Progenitor cell of endocrine pancreas (in vitro differentiated cells): ENCODE measurements around the gene WDFY1. TPM values are rescaled to one million over a fixed set of nuclear protein-coding genes. Genes with fewer than 3 reads are reported as not detected.
"Not testable (repeated sequence)": the region's sequence is repeated elsewhere in the genome, so short reads cannot be mapped to it uniquely, and the experiment has no call there.

Source experiments
- DNase-seq: peaks from one replicate; pipeline ENCODE4 v3.0.0; 2021; ENCODE audit warnings: low spot score; ENCODE audit not compliant: unreplicated experiment
- H3K27ac Mint-ChIP-seq: 2 replicates; pipeline ENCODE4 v1.8.0; 2021; ENCODE audit warnings: mild to moderate bottlenecking, moderate library complexity, mixed read lengths
- H3K27me3 Mint-ChIP-seq: 2 replicates; pipeline ENCODE4 v1.8.0; 2021; ENCODE audit warnings: mixed read lengths
- H3K36me3 Mint-ChIP-seq: 2 replicates; pipeline ENCODE4 v1.8.0; 2022; ENCODE audit warnings: mixed read lengths; ENCODE audit not compliant: insufficient read depth
- H3K4me1 Mint-ChIP-seq: 2 replicates; pipeline ENCODE4 v1.8.0; 2021; ENCODE audit warnings: low read depth, mixed read lengths
- H3K4me3 Mint-ChIP-seq: 2 replicates; pipeline ENCODE4 v1.8.0; 2021; ENCODE audit warnings: low read depth, mild to moderate bottlenecking, moderate library complexity, mixed read lengths
- H3K9me3 Mint-ChIP-seq: 2 replicates; pipeline ENCODE4 v1.8.0; 2021; ENCODE audit warnings: low read depth, mixed read lengths
- total RNA-seq: library from RNA; stranded (reverse); gene quantifications from 2 replicates; pipeline ENCODE4 v1.2.1, GENCODE V29; 2021
- TF ChIP-seq, protein P1 (sequence below): fragments of 200-600 bp; sonication (generic); IDR thresholded peaks from one replicate; pipeline ENCODE4 v1.5.0; 2021; ENCODE audit warnings: antibody characterized with exemption, mild to moderate bottlenecking; ENCODE audit not compliant: unreplicated experiment

WDFY1 gene
- total RNA-seq, 1 donor from 2014 or later: 52.3 TPM

DNA sequence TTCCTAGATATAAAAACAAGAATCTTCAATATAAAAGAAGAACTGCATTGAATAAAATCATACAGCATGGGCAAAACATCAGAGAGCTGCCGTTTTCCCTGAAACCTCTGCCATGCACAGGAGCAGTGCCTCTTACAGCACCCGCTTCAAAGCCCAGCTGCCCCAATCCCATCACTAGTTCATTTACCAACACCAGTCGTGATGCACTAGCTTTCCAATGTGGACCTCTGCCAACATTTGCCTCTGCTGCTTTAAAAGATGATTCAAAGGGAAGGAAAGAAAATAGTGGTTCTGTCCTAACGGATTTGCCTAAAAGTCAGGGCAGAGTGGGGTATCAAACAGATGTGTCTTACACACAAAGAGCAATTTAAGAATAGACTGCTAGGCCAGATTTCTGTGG, 64.3 kb downstream of the WDFY1 start:
- TF ChIP-seq, protein P1, sequence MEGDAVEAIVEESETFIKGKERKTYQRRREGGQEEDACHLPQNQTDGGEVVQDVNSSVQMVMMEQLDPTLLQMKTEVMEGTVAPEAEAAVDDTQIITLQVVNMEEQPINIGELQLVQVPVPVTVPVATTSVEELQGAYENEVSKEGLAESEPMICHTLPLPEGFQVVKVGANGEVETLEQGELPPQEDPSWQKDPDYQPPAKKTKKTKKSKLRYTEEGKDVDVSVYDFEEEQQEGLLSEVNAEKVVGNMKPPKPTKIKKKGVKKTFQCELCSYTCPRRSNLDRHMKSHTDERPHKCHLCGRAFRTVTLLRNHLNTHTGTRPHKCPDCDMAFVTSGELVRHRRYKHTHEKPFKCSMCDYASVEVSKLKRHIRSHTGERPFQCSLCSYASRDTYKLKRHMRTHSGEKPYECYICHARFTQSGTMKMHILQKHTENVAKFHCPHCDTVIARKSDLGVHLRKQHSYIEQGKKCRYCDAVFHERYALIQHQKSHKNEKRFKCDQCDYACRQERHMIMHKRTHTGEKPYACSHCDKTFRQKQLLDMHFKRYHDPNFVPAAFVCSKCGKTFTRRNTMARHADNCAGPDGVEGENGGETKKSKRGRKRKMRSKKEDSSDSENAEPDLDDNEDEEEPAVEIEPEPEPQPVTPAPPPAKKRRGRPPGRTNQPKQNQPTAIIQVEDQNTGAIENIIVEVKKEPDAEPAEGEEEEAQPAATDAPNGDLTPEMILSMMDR: no peak
- Mint-ChIP-seq H3K4me1 (peaks cover 3% of the 10 kb centered on the region), H3K27ac (no peak overlapping the region), H3K9me3 (no peaks in the 10 kb centered on the region), H3K36me3 (peaks cover 24% of the 10 kb centered on the region), H3K27me3 (no peaks in the 10 kb centered on the region), H3K4me3 (no peak overlapping the region)
- no peak for DNase-seq

DNA sequence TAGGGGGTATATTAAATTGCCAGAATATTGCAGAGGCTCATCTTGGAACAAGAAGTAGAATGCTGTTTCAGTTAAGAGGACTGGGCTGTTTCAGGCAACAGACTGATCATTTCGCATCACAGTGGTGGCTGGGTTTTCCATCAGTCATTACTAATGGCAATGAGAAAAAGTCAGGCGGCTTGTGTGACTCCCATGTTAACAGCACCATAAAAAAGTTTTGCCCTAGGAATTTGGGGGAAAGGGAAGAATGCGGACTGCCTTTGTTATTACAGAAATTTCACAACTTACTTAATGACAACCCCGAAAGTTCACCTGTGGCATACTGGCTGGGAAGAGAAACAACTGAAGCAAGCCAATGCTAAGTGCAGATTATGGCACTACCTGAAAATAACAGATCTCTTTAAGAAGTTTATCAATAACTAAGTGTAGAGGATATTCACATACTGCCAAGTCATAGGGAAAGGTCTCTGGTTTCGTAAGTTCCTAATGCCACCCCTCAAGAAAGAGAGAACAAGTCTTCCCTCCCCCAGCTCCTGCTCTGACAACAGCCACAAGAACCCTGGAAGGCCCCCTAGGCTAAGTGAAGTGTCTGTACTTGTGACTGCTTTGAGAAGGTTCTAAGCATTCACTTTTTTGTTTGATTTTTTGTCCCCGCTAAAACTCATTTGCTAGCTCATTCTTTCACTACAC, 67.3 kb downstream of the WDFY1 start:
- Mint-ChIP-seq H3K27me3 (no peaks in the 10 kb centered on the region), H3K4me3 (no peak overlapping the region), H3K27ac (no peak overlapping the region), H3K36me3 (peaks cover 28% of the 10 kb centered on the region), H3K9me3 (no peaks in the 10 kb centered on the region), H3K4me1 (peaks cover 3% of the 10 kb centered on the region)
- TF ChIP-seq, protein P1: no peak
- no peak for DNase-seq

DNA sequence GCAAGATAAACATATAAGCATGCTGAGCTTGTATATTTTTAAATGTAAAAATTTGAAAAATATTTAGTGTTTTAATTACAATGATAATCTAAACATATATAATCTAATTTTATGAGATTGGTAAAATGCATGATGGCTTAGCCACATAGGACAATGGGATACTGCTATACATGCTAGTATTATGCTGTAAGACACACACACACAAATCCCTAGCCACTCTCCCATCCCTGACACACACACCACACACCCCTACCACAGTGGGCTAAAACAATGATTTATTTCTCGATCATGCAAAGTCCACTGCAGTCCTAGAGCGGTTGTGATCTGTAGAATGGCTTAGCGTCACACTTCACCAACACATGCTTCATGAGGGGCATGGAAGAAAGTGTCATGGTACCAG, 71.5 kb downstream of the WDFY1 start:
- H3K27ac Mint-ChIP-seq: no peak overlapping the region
- no peaks in the 10 kb centered on the region for H3K9me3 Mint-ChIP-seq
- H3K4me3 Mint-ChIP-seq: no peak overlapping the region
- H3K4me1 Mint-ChIP-seq: peaks cover 3% of the 10 kb centered on the region
- peaks cover 25% of the 10 kb centered on the region for H3K36me3 Mint-ChIP-seq
- no peak for DNase-seq
- TF ChIP-seq, protein P1: no peak
- no peaks in the 10 kb centered on the region for H3K27me3 Mint-ChIP-seq

DNA sequence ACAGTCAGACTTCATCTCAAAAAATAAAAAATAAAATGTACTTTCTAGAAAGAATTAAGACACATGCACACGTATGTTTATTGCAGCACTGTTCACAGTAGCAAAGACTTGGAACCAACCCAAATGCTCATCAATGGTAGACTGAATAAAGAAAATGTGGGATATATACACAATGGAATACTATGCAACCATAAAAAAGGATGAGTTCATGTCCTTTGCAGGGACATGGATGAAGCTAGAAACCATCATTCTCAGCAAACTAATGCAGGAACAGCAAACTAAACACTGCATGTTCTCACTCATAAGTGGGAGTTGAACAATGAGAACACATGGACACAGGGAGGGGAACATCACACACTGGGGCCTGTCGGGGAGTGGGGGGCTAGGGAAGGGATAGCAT, 72.4 kb downstream of the WDFY1 start:
- DNase-seq, H3K27me3 Mint-ChIP-seq, H3K4me3 Mint-ChIP-seq, H3K4me1 Mint-ChIP-seq, H3K27ac Mint-ChIP-seq, H3K9me3 Mint-ChIP-seq: not testable (repeated sequence)
- H3K36me3 Mint-ChIP-seq: peaks cover 19% of the 10 kb centered on the region

DNA sequence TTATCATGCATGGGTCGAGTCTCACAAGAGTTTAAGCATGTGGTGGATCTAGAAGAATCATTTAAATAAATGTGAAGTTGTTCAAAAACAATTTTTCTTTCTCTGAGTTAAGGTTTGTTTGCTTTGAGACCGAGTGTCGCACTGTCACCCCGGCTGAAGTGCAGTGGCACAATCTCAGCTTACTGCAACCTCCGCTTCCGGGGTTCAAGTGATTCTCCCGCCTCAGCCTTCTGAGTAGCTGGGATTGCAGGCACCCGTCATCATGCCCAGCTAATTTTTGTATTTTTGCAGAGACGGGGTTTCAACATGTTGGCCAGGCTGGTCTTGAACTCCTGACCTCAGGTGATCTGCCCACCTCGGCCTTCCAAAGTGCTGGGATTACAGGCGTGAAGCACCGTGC, 73.5 kb downstream of the WDFY1 start:
- not testable (repeated sequence) for H3K27me3 Mint-ChIP-seq, H3K4me1 Mint-ChIP-seq, H3K9me3 Mint-ChIP-seq, H3K27ac Mint-ChIP-seq, DNase-seq, H3K4me3 Mint-ChIP-seq
- peaks cover 16% of the 10 kb centered on the region for H3K36me3 Mint-ChIP-seq

DNA sequence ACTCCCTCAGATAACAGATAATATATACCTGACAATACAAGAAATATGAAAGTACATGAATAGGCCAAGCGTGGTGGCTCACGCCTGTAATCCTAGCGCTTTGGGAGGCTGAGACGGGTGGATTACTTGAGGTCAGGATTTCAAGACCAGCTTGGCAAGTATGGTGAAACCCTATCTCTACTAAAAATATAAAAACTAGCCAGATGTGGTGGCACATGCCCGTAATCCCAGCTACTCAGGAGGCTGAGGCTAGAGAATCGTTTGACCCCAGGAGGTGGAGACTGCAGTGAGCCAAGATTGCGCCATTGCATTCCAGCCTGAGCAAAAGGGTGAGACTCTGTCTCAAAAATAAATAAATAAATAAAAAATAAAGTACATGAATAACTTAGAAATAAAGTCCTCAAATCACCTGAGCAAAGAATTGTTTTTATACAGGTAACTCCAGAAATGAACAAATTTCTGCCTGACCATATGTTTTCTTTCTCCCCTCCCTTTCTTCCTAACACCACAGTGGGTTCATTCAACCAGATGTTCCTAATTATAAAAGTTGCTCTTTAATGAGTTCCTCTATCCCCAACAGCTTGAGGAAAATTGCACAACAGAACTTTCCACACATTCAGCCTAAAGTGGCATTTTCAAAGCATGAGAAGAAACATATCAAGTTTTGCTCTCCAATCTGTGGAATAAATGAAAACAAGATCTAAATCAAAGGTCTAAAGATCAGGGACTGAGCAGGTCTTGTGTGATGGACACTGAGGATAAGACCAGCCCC, 74.1 kb downstream of the WDFY1 start:
- no peaks in the 10 kb centered on the region for H3K27me3 Mint-ChIP-seq
- H3K4me3 Mint-ChIP-seq: no peak overlapping the region
- H3K4me1 Mint-ChIP-seq: no peaks in the 10 kb centered on the region
- no peak for DNase-seq
- H3K27ac Mint-ChIP-seq: no peak overlapping the region
- peaks cover 16% of the 10 kb centered on the region for H3K36me3 Mint-ChIP-seq
- H3K9me3 Mint-ChIP-seq: no peaks in the 10 kb centered on the region
- TF ChIP-seq, protein P1: no peak
